ENCODE results near the gene PSMB11. TPM values are rescaled to one million over a fixed set of nuclear protein-coding genes. Genes with fewer than 3 reads are reported as not detected.

The PSMB11 gene
- total RNA-seq, 4 donors from 2014 or later: not detected

DNA sequence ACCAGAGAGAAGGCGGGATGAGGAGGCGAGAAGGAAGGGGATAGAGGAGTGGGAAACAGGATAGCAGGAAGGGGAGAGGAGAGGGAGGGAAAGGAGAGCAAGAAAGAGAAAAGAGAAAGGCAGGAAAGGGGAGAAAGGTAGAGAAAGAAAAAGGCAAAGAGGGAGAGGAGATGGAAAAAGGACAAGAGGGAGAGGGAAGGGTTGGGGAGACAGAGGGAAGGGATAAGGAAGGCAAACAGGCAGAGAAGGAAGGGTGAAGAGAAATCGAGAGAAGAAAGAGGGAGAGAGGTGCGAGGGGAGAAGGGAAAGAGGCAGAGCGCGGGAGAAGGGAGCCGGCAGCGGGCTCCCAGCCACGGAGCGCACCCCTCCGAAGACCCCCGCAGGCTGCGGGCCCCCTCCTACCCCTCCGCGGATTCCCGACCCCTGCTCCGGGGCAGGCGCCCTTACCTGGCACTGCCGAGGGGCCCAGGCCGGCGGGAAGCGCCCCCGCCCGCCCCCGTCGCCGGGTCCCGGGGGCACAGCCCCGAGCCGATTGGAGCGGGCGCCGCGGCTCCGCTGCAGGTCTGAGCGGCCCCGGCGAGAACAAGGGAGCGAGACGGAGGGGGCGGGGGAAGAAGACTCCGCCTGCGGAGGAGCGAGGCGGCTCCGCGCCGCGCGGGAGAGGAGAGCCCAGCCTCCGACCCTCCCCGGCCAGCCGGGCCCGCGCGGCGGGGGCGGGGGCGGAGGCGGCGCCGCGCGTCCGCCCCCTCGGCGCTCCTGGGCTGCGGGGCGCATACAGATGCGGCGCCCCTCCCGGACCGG, 15.1 kb downstream of the PSMB11 start, which contains the start of gene CDH24:
Gene CDH24 (minus strand): TSS at position 565 of the 801 bp plus-strand sequence. CDS start 1,787 bp downstream, outside the sequence.
- Histone ChIP-seq H3K4me3 (peak within 1 kb of the TSS; percentile 65), H3K9me3 (no peaks in the 10 kb centered on the region), H3K4me1 (peaks cover 22% of the 10 kb centered on the region), H3K36me3 (peaks cover 36% of the 10 kb centered on the region), H3K27me3 (no peaks in the 10 kb centered on the region), H3K27ac (no peak within 1 kb of the TSS)
- DNase-seq (ENCODE audit: low spot score in 2 of 2): peak in 1 of 2 donors; percentile 86
- TF ChIP-seq, protein P1, sequence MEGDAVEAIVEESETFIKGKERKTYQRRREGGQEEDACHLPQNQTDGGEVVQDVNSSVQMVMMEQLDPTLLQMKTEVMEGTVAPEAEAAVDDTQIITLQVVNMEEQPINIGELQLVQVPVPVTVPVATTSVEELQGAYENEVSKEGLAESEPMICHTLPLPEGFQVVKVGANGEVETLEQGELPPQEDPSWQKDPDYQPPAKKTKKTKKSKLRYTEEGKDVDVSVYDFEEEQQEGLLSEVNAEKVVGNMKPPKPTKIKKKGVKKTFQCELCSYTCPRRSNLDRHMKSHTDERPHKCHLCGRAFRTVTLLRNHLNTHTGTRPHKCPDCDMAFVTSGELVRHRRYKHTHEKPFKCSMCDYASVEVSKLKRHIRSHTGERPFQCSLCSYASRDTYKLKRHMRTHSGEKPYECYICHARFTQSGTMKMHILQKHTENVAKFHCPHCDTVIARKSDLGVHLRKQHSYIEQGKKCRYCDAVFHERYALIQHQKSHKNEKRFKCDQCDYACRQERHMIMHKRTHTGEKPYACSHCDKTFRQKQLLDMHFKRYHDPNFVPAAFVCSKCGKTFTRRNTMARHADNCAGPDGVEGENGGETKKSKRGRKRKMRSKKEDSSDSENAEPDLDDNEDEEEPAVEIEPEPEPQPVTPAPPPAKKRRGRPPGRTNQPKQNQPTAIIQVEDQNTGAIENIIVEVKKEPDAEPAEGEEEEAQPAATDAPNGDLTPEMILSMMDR (IDR thresholded peaks at IDR 0.05): no peak
- no peak for TF ChIP-seq POLR2A (IDR thresholded peaks at IDR 0.05)
- no peak for TF ChIP-seq POLR2AphosphoS5 (IDR thresholded peaks at IDR 0.05)
- no peak for TF ChIP-seq EP300 (IDR thresholded peaks at IDR 0.05)
- WGBS: 5% methylated on average over 23 of the region's 73 CpGs

DNA sequence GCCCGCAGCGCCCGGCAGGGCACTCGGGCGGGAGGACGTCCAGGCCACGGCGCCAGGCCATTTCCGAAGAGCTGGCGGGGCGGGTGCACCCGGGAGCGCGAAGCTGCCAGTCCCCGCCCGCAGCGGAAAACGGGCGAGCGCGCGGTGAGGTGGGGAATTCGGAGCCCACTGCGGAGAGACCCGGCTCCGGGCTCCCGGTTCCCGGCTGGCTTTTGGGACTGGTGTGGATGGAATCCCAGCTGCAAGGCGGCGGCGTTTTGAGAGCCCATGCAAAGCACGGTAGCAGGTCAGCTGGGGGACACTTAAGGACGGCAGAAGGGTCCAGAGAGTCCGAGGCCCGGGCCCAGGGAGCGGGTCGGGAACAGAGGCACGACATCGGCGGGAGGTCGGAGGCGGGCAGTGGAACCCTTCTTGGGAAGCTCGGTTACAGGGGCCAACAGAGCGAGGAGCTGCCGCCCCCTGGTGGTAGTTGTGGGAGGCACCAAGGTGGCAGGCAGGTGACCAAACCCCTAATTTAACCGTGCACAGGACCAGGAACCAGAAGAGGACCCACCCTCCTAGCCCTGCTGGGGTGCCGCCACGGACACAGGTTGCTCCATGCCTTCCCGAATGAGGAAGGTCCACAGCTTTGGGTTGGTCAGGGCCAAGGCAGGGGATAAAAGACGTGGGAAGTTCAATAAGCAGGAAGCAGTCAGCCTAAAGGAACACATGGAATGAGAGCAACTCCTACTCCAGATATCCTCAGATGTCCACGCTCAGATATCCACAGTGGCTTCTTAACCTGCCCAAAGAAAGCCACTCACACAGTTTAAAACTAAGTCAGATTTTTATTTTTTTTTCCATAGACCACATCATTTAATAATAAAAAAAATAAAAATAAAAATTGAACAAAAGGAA, 16.0 kb downstream of the PSMB11 start:
- Histone ChIP-seq H3K4me3 (peak overlapping the region; percentile 65), H3K4me1 (peaks cover 27% of the 10 kb centered on the region), H3K9me3 (no peaks in the 10 kb centered on the region), H3K27me3 (no peaks in the 10 kb centered on the region), H3K36me3 (peaks cover 45% of the 10 kb centered on the region), H3K27ac (no peak overlapping the region)
- no peak for TF ChIP-seq POLR2A (IDR thresholded peaks at IDR 0.05)
- TF ChIP-seq EP300 (IDR thresholded peaks at IDR 0.05): no peak
- TF ChIP-seq, protein P1 (IDR thresholded peaks at IDR 0.05): peak; percentile 88 to 94
- TF ChIP-seq POLR2AphosphoS5 (IDR thresholded peaks at IDR 0.05): peak in 1 of 3 donors; percentile 30
- peak; percentile 90 to 95 for DNase-seq (ENCODE audit: low spot score in 2 of 2)
- WGBS: 3% methylated on average over 13 of the region's 51 CpGs

DNA sequence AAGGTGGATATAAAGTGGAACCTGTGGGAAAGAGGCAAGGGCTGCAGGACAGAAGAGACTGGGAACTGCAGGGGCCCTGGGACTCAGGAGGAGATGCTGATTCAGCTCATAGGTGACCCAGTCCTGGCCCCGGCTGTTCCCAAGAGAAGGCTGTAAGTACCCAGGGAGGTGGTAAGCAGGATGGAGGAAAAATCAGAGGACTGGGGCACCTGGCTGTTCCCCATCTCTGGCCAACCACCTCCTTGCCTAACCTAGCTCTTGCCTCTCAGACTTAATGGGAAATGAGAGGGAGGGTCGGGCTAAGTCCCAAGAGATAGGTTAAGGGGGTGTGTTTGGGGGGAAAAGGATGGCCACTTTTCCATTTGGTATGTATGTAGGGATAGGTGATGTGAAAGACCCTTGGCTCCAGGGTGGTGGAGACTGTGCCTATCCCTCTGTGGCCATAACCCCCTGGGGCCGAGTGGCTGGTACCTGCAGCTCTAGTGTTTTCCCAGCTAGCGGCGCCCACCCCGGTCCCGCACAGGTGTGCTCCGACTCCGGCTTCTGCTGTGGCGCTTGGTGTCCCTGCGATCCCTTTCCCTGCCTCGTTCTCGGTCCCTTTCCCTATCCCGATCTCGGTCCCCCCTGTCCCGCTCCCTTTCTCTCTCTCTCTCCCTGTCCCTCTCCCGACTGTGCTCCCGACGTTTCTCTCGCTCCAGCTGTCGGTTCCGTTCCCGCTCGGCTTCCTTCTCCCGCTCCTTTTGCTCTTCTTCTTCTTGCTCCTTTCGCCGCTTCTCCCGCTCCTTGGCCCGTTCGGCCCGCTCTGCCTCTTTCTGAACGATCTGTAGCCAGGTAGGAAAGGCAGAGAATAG, 16.9 kb downstream of the PSMB11 start:
- WGBS: 90% methylated on average over 32 of the region's 32 CpGs
- H3K36me3 ChIP-seq: peaks cover 53% of the 10 kb centered on the region
- no peak overlapping the region for H3K27ac ChIP-seq
- no peaks in the 10 kb centered on the region for H3K27me3 ChIP-seq
- H3K4me3 ChIP-seq: no peak overlapping the region
- no peaks in the 10 kb centered on the region for H3K9me3 ChIP-seq
- peak in 1 of 2 donors; percentile 37 for DNase-seq (ENCODE audit: low spot score in 2 of 2)
- TF ChIP-seq, protein P1 (IDR thresholded peaks at IDR 0.05): no peak
- TF ChIP-seq POLR2A (IDR thresholded peaks at IDR 0.05) (no peak), POLR2AphosphoS5 (IDR thresholded peaks at IDR 0.05) (no peak), EP300 (IDR thresholded peaks at IDR 0.05) (no peak)
- H3K4me1 ChIP-seq: peaks cover 27% of the 10 kb centered on the region

DNA sequence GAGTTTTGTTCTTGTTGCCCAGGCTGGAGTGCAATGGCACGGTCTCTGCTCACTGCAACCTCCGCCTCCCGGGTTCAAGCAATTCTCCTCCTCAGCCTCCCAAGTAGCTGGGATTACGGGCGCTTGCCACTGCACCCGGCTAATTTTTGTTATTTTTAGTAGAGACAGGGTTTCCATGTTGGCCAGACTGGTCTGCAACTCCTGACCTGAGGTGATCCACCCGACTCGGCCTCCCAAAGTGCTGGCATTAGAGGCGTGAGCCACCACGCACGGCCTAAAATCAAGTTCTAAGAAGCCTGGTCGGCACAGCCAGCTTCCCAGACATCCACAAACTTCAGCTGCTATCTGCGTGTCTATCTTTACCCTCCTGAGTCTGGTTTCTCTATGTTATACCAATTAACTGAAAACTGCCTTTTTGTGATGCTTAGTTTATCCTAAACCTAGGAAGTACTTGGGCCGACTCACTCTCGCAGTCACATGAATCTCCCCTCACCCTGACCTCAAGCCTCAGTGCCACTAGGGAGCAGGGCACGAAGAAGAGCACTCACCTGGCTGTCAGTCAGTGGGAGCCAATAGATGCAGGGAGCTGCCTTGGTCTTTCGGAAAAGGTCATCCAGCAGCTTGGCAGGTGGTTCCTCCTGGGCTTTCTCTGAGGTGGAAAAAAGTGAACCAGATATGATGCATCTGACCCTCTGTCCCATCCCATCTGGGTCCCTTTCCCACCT, 18.7 kb downstream of the PSMB11 start:
- Histone ChIP-seq H3K4me3 (no peak overlapping the region), H3K36me3 (peaks cover 65% of the 10 kb centered on the region), H3K27me3 (no peaks in the 10 kb centered on the region), H3K9me3 (no peaks in the 10 kb centered on the region), H3K27ac (no peak overlapping the region), H3K4me1 (peaks cover 27% of the 10 kb centered on the region)
- TF ChIP-seq POLR2AphosphoS5 (IDR thresholded peaks at IDR 0.05) (no peak), EP300 (IDR thresholded peaks at IDR 0.05) (no peak), POLR2A (IDR thresholded peaks at IDR 0.05) (no peak)
- TF ChIP-seq, protein P1 (IDR thresholded peaks at IDR 0.05): no peak
- WGBS: 96% methylated on average over 17 of the region's 17 CpGs
- DNase-seq (ENCODE audit: low spot score in 2 of 2): peak in 1 of 2 donors; percentile 43

All from suprapubic skin (tissue), 4 donors.